GM21528 (cell line): ENCODE results near the gene PLAC1.

Experiments used
- ATAC-seq: cut with Tn5 transposase; IDR thresholded peaks from one replicate; pipeline ENCODE4 v1.9.1; 2021; ENCODE audit warnings: mild to moderate bottlenecking, moderate library complexity; ENCODE audit not compliant: unreplicated experiment, low FRiP score

PLAC1 gene

DNA sequence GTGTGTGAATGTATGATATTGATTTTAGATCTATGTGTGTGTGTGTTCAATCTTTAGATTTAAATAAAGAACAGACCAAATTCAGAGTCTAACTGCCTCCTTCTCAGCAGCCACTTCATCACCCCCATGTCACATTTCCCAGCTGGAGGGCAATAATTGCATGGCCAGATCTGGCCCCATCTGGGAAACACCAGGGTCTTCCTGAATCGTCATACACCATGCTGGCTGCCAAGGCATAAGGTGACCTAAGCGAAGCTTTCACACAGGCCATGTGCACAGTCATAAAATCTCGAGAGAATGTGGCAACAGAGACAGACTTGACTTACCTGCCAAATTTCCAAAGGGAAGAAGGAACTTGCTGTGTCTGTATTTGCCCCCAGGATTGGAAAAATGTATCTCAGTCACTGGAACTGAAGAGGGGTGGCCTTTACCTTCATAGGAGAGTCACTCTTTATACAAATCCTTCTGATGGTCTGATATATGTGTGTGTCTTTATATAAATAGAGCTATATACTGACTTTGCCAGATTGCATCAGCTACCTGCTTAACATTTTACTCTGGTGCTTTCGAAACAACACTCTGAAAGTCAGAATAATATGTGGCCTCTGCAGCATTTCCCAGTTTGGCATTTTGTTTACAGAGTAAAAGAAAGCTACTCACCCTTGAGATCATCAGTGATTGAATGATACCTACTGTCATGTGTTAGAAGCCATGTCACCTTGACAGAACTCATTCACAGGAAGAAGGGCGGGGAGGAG, at the start of gene PLAC1:
Gene PLAC1 (minus strand): TSS at position 470 of the 758 bp plus-strand sequence. CDS start 91,789 bp downstream, outside the sequence.
- no peak for ATAC-seq

DNA sequence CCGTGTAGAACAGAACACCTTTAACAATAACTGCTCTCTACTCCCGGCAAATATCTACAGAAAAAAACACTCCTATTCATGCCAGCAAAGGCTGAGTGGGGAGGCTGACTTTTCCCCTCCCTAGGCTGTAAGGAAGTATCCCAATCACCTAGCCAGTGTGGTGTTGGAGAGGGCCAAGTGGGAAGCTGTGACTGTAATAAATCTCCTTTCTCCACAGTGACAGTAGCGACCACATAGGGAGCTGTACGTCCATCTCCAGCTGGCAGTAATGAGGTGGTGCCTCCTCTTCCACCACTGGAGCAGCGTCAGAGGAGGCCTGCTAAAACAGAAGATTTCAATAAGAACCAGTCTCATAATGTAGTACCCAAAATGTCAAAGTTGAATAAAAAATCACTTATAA, 47.9 kb upstream of the PLAC1 start:
- no peak for ATAC-seq

- no peak for ATAC-seq
These were observed 37.7 kb upstream of the PLAC1 start for GRCh38 chrX:134695999-134696398.

GRCh38 chrX:134694333-134695322, 36.4 kb upstream of the PLAC1 start:
- no peak for ATAC-seq

DNA sequence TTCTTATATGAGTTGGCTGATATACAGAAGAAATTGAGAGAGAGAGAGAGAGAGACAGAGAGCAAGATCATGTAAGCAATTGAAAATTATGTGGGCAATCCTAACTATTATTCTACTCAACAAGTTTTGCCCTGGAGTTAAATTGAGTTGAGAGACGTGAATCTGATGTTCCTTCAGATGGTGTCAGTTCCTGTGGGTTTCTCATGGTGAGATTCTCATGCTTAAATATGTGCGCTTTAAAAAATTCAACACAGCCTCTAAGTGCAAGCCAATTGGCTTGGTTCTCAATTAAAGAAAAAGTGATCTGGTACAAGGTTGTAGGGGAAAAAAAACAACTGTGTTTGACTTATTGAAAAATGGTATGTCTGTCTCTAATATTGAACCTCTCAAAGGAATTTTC, 35.4 kb upstream of the PLAC1 start:
- ATAC-seq, result no peak

DNA sequence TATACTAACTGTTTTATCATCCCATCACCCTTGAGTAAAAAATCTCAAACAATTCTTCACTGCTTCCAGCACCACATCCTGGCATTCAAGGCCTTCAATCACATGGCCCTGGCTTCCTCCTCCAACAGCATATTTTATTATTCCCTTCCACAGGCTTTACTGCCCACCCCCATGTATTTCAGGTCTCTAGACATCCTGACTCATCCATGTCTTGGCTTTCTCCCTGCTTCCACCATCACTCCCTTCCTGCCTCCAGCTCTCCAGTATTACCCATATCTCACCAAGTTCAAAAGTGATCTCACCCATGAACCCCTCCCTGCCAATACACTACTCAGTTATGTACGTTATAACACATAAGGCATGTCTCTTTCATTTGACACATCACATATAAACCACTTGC, 34.7 kb upstream of the PLAC1 start:
- ATAC-seq, result no peak

GRCh38 chrX:134692233-134692632, 34.0 kb upstream of the PLAC1 start:
- ATAC-seq, result no peak

DNA sequence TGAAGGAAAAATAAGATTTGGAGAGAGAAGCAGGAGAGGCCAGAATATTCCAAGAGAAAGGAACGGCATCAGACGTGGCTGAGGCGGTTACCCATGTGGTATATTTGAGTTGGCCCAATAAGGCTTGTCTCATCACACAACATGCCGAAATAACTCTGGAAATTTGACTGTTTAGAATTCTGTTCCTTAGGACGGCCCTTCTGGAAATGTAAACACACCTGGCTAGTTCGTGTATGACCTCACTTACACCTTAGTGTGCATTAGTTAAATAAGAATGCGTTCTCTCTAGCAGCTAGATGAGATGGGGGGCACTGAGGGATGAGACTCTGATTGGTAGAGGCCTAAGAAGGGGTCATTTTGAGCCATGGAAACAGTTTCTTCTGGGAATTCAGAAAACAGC, 33.2 kb upstream of the PLAC1 start:
- no peak for ATAC-seq

- no peak for ATAC-seq
These were observed 30.6 kb upstream of the PLAC1 start for GRCh38 chrX:134688839-134689238.

DNA sequence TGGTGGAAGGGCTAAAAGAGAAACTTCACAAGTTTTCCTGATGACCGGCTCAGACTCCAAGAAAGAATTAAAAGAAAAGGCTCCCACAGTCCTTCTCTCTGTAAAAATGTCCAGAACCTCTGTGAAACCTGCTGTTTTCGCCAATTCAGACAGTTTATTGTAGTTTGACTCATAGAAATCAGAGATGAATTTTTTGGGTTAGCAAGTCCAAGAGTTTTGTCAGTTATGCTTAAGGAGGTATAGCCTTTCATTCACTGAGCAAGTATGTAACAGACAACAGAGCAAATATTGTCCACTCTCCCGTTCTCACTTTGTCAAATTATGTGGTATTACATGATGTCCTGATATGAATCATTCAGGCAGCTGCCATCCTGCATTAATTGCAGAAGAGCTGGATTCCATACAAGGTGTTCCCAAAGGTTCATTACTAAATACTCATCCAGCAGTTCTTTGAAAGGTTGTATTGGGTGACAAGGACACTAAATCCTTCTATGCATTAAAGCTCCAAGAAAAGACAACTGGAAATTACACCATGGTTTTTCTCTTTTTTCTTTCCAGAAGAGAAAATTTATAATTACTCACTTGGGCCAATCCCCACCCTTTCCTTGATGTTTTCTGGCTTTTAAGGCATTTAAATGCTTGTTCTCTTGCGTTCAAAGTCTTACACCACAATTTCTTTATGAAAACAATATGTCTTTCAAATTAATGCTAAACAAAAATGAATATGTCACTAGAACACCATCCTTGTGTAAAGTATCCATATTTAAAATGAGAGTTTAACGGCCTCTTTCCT, 30.0 kb upstream of the PLAC1 start:
- no peak for ATAC-seq

GRCh38 chrX:134685668-134686067, 27.4 kb upstream of the PLAC1 start:
- ATAC-seq, result no peak

GRCh38 chrX:134684956-134685355, 26.7 kb upstream of the PLAC1 start:
- no peak for ATAC-seq

DNA sequence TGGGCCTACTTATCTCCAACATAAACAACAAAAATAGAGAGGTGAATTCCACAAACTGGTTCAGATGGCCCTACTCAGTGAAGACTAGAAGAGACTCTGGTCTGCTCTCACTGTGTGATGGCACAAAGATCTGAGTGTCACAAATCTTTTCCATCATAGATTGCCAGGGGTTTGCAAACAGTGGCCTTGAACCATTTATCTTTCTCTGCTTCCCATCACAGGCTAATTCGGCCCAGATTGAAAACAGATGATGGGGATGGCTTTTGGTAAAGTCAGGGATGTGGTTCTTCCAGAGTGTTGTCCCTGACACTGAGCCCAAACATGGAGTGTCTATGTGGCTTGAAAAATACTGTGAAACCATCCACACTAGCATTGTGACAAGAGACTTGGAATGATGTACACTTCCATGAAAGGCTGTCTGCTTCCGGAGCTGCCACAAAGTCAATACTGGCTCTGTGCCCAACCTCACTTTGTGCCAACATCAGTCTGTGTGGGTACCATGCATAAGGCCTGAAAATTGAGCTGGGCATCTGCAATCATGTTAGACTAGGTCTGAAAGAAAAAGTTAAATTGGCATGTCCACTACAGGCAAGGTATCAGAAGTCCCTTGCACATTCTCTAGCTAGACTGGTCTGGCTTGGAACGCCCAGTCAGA, 25.2 kb upstream of the PLAC1 start:
- ATAC-seq, result no peak

GRCh38 chrX:134682081-134682480, 23.8 kb upstream of the PLAC1 start:
- no peak for ATAC-seq

- no peak for ATAC-seq
These were observed 21.4 kb upstream of the PLAC1 start for GRCh38 chrX:134679644-134680043.

GRCh38 chrX:134679221-134679620, 20.9 kb upstream of the PLAC1 start:
- ATAC-seq, result no peak

DNA sequence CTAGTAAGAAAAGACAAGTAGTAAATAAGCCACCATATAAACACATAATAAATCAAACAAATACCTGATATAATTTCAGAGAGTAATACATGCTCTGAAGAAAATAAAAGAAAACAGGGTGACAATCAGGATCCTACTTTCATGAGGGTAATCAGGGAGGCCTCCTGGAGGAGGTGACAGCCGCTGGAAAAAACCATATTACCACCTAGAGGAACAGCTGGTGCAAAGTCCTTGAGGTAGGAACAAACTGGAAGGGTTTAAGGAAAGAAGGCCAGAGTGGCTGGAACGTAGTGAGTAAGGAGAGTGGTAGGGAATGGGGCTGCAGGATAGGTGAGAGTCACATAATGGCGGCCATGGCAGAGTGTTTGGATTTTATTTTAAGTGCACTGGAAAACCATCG, 19.1 kb upstream of the PLAC1 start:
- ATAC-seq, result no peak

- ATAC-seq, result no peak
These were observed 18.2 kb upstream of the PLAC1 start for GRCh38 chrX:134676436-134676835.

- no peak for ATAC-seq
These were observed 14.9 kb upstream of the PLAC1 start for GRCh38 chrX:134673123-134673522.

- ATAC-seq, result no peak
These were observed 13.8 kb upstream of the PLAC1 start for GRCh38 chrX:134672101-134672500.
